PFSK-1 (cell line): ENCODE measurements around the gene PRDM1. TPM values are rescaled to one million over a fixed set of nuclear protein-coding genes. Genes with fewer than 3 reads are reported as not detected.

Experiments
- FOXP2 ChIP-seq: optimal IDR thresholded peaks from 2 replicates; pipeline ENCODE3; 2011; ENCODE audit warnings: borderline replicate concordance, control low read depth, inconsistent platforms; ENCODE audit not compliant: insufficient read depth; ENCODE audit errors: extremely low read length, extremely low read depth
- POLR2AphosphoS5 ChIP-seq: IDR thresholded peaks from 2 replicates; pipeline ENCODE4 v1.6.1; 2012; ENCODE audit warnings: low read depth, mild to moderate bottlenecking, control low read depth, low read length, moderate library complexity
- SIN3A ChIP-seq: IDR thresholded peaks from 2 replicates; pipeline ENCODE4 v1.6.1; 2012; ENCODE audit warnings: mild to moderate bottlenecking, low read length, moderate library complexity, borderline replicate concordance; ENCODE audit not compliant: insufficient read depth
- TAF1 ChIP-seq: IDR thresholded peaks from 2 replicates; pipeline ENCODE4 v1.6.1; 2012; ENCODE audit warnings: low read length, control low read depth, borderline replicate concordance; ENCODE audit not compliant: insufficient read depth
- polyA plus RNA-seq: library from polyadenylated mRNA; unstranded; fragments of >200 nt; gene quantifications from one replicate; pipeline ENCODE4 v1.2.1, GENCODE V29; 2012; ENCODE audit warnings: low read depth, missing spikeins; ENCODE audit not compliant: insufficient read length
- TF ChIP-seq, protein P1 (sequence below), 2 experiments: IDR thresholded peaks; 2 replicates each; pipeline versions ENCODE4 v1.6.1 to v1.8.0; 2011 to 2012; ENCODE audit warnings: low read depth in 2 of 2, low read length in 2 of 2, control low read depth in 1 of 2, inconsistent platforms in 1 of 2, mild to moderate bottlenecking in 1 of 2, moderate library complexity in 1 of 2; ENCODE audit not compliant: insufficient read depth in 1 of 2

PRDM1 gene
- polyA plus RNA-seq: not detected

GRCh38 chr6:106085984-106086813 is at the start of gene PRDM1:
TSS of gene PRDM1 (plus strand) at chr6:106086336. CDS start at chr6:106086554, 218 bp downstream.
- no peak for TF ChIP-seq FOXP2
- TF ChIP-seq, protein P1, sequence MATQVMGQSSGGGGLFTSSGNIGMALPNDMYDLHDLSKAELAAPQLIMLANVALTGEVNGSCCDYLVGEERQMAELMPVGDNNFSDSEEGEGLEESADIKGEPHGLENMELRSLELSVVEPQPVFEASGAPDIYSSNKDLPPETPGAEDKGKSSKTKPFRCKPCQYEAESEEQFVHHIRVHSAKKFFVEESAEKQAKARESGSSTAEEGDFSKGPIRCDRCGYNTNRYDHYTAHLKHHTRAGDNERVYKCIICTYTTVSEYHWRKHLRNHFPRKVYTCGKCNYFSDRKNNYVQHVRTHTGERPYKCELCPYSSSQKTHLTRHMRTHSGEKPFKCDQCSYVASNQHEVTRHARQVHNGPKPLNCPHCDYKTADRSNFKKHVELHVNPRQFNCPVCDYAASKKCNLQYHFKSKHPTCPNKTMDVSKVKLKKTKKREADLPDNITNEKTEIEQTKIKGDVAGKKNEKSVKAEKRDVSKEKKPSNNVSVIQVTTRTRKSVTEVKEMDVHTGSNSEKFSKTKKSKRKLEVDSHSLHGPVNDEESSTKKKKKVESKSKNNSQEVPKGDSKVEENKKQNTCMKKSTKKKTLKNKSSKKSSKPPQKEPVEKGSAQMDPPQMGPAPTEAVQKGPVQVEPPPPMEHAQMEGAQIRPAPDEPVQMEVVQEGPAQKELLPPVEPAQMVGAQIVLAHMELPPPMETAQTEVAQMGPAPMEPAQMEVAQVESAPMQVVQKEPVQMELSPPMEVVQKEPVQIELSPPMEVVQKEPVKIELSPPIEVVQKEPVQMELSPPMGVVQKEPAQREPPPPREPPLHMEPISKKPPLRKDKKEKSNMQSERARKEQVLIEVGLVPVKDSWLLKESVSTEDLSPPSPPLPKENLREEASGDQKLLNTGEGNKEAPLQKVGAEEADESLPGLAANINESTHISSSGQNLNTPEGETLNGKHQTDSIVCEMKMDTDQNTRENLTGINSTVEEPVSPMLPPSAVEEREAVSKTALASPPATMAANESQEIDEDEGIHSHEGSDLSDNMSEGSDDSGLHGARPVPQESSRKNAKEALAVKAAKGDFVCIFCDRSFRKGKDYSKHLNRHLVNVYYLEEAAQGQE (IDR thresholded peaks at IDR 0.05; ENCODE audit: insufficient read depth in 1 of 2, low read depth in 2 of 2, low read length in 2 of 2): no peak
- no peak; the same call in 1 of the 2 replicates for TF ChIP-seq SIN3A
- no peak for TF ChIP-seq TAF1
- no peak for TF ChIP-seq POLR2AphosphoS5

DNA sequence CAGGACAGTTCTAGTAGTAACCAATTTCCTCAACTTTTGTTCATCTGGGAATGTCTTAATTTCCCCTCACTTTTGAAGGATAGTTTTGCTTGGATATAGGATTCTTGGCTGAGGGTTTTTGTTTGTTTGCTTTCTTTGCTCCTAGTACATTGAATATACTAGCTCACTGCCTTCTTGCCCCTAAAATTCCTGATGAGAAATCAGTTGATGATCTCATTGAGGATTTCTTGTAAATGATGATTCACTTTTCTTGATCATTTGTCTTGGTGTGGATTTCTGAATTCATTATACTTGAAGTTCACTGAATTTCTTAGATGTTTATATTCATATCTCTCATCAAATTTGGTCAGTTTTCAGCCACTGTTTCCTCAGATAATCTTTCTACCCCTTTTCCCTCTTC is 49.1 kb upstream of the PRDM1 start:
- TF ChIP-seq, protein P1 (IDR thresholded peaks at IDR 0.05; ENCODE audit: insufficient read depth in 1 of 2, low read depth in 2 of 2, low read length in 2 of 2): no peak
- TF ChIP-seq TAF1 (no peak), POLR2AphosphoS5 (no peak), SIN3A (no peak), FOXP2 (no peak)

- no peak for TF ChIP-seq SIN3A
- no peak for TF ChIP-seq TAF1
- no peak for TF ChIP-seq FOXP2
- TF ChIP-seq, protein P1 (IDR thresholded peaks at IDR 0.05; ENCODE audit: insufficient read depth in 1 of 2, low read depth in 2 of 2, low read length in 2 of 2): no peak
- no peak for TF ChIP-seq POLR2AphosphoS5
Observed at GRCh38 chr6:106039897-106040592, 46.1 kb upstream of the PRDM1 start.

DNA sequence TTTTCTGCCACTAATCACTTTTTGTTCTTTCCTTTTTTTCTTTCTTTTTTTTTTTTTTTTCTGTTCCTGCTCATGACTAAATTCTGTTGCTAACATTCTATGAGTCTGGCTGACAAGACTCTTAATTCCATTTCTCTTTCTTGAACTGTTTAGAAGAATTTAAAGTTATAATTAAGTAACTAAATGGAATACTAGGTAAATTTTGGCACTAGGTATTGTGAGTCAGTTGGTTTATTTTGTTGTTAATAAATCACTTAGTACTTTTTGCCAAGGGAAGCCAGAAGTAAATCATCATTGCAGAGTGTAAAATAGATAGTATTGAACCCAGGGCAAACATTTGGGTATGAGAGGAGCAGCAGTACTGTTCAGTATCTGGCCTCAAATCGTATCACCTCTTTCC is 42.0 kb upstream of the PRDM1 start:
- TF ChIP-seq TAF1: no peak
- TF ChIP-seq SIN3A: no peak
- no peak for TF ChIP-seq POLR2AphosphoS5
- TF ChIP-seq FOXP2: no peak
- TF ChIP-seq, protein P1 (IDR thresholded peaks at IDR 0.05; ENCODE audit: insufficient read depth in 1 of 2, low read depth in 2 of 2, low read length in 2 of 2): no peak
